ENCODE results near the gene IQCF5.
"Not testable (repeated sequence)": the region's sequence is repeated elsewhere in the genome, so short reads cannot be mapped to it uniquely, and the experiment has no call there.

The IQCF5 gene

GRCh38 chr3:51879937-51880336 is 4.5 kb upstream of the IQCF5 start:
- Mint-ChIP-seq H3K27ac (no peak overlapping the region), H3K27me3 (peaks cover 58% of the 10 kb centered on the region), H3K9me3 (no peaks in the 10 kb centered on the region), H3K36me3 (no peaks in the 10 kb centered on the region), H3K4me3 (no peak overlapping the region), H3K4me1 (no peaks in the 10 kb centered on the region)
- ATAC-seq = no peak

GRCh38 chr3:51876186-51876585 is 785 bp upstream of the IQCF5 start:
- ATAC-seq = no peak
- no peaks in the 10 kb centered on the region for H3K4me1 Mint-ChIP-seq
- no peaks in the 10 kb centered on the region for H3K9me3 Mint-ChIP-seq
- H3K36me3 Mint-ChIP-seq = no peaks in the 10 kb centered on the region
- H3K4me3 Mint-ChIP-seq = no peak overlapping the region
- no peak overlapping the region for H3K27ac Mint-ChIP-seq
- peaks cover 46% of the 10 kb centered on the region for H3K27me3 Mint-ChIP-seq

GRCh38 chr3:51874889-51875288 is 512 bp downstream of the IQCF5 start:
- Mint-ChIP-seq H3K4me1 (no peaks in the 10 kb centered on the region), H3K36me3 (no peaks in the 10 kb centered on the region), H3K4me3 (no peak overlapping the region), H3K9me3 (no peaks in the 10 kb centered on the region), H3K27me3 (peaks cover 40% of the 10 kb centered on the region), H3K27ac (no peak overlapping the region)
- ATAC-seq = no peak

GRCh38 chr3:51874411-51874810 is 990 bp downstream of the IQCF5 start:
- Mint-ChIP-seq H3K27me3 (peaks cover 40% of the 10 kb centered on the region), H3K4me3 (no peak overlapping the region), H3K36me3 (no peaks in the 10 kb centered on the region), H3K4me1 (no peaks in the 10 kb centered on the region), H3K27ac (no peak overlapping the region), H3K9me3 (no peaks in the 10 kb centered on the region)
- no peak for ATAC-seq

- H3K4me3 Mint-ChIP-seq = no peak overlapping the region
- H3K27ac Mint-ChIP-seq = no peak overlapping the region
- H3K9me3 Mint-ChIP-seq = no peaks in the 10 kb centered on the region
- H3K27me3 Mint-ChIP-seq = peaks cover 40% of the 10 kb centered on the region
- no peak for ATAC-seq
- no peaks in the 10 kb centered on the region for H3K36me3 Mint-ChIP-seq
- no peaks in the 10 kb centered on the region for H3K4me1 Mint-ChIP-seq
These were observed 1.5 kb downstream of the IQCF5 start for GRCh38 chr3:51873876-51874275.

GRCh38 chr3:51873253-51873766 is 2.1 kb downstream of the IQCF5 start:
- no peaks in the 10 kb centered on the region for H3K9me3 Mint-ChIP-seq
- peaks cover 40% of the 10 kb centered on the region for H3K27me3 Mint-ChIP-seq
- no peak overlapping the region for H3K27ac Mint-ChIP-seq
- no peaks in the 10 kb centered on the region for H3K36me3 Mint-ChIP-seq
- H3K4me1 Mint-ChIP-seq = no peaks in the 10 kb centered on the region
- no peak overlapping the region for H3K4me3 Mint-ChIP-seq
- ATAC-seq = no peak

- ATAC-seq = no peak
- Mint-ChIP-seq H3K36me3 (no peaks in the 10 kb centered on the region), H3K4me3 (no peak overlapping the region), H3K27ac (no peak overlapping the region), H3K4me1 (no peaks in the 10 kb centered on the region), H3K27me3 (peaks cover 27% of the 10 kb centered on the region), H3K9me3 (no peaks in the 10 kb centered on the region)
These were observed 6.1 kb downstream of the IQCF5 start for GRCh38 chr3:51869304-51869703.

GRCh38 chr3:51868896-51869295 is 6.5 kb downstream of the IQCF5 start:
- H3K36me3 Mint-ChIP-seq, H3K9me3 Mint-ChIP-seq, ATAC-seq, H3K4me3 Mint-ChIP-seq, H3K27ac Mint-ChIP-seq, H3K4me1 Mint-ChIP-seq: not testable (repeated sequence)
- H3K27me3 Mint-ChIP-seq = peaks cover 27% of the 10 kb centered on the region

GRCh38 chr3:51862886-51863285 is 12.5 kb downstream of the IQCF5 start:
- no peak for ATAC-seq
- Mint-ChIP-seq H3K27me3 (peaks cover 9% of the 10 kb centered on the region), H3K4me1 (peaks cover 17% of the 10 kb centered on the region), H3K9me3 (peaks cover 3% of the 10 kb centered on the region), H3K27ac (no peak overlapping the region), H3K4me3 (no peak overlapping the region), H3K36me3 (no peaks in the 10 kb centered on the region)

GRCh38 chr3:51860703-51861665 is 14.4 kb downstream of the IQCF5 start, which contains the start of gene IQCF2:
IQCF2 (plus strand) TSS chr3:51861615; CDS start chr3:51861667, 52 bp downstream.
- peaks cover 3% of the 10 kb centered on the region for H3K9me3 Mint-ChIP-seq
- H3K27me3 Mint-ChIP-seq = peaks cover 9% of the 10 kb centered on the region
- peak within 1 kb of the TSS; percentile 11 for H3K4me3 Mint-ChIP-seq
- peak within 1 kb of the TSS; percentile 65 for H3K27ac Mint-ChIP-seq
- peak; percentile 92 for ATAC-seq
- peaks cover 17% of the 10 kb centered on the region for H3K4me1 Mint-ChIP-seq
- peaks cover 3% of the 10 kb centered on the region for H3K36me3 Mint-ChIP-seq

GRCh38 chr3:51855411-51855810 is 20.0 kb downstream of the IQCF5 start:
- not testable (repeated sequence) for ATAC-seq, H3K27ac Mint-ChIP-seq, H3K9me3 Mint-ChIP-seq, H3K36me3 Mint-ChIP-seq, H3K4me1 Mint-ChIP-seq, H3K4me3 Mint-ChIP-seq
- peaks cover 18% of the 10 kb centered on the region for H3K27me3 Mint-ChIP-seq

- H3K27ac Mint-ChIP-seq = no peak overlapping the region
- ATAC-seq = no peak
- H3K9me3 Mint-ChIP-seq = peaks cover 19% of the 10 kb centered on the region
- peaks cover 49% of the 10 kb centered on the region for H3K27me3 Mint-ChIP-seq
- peaks cover 6% of the 10 kb centered on the region for H3K36me3 Mint-ChIP-seq
- no peak overlapping the region for H3K4me3 Mint-ChIP-seq
- no peaks in the 10 kb centered on the region for H3K4me1 Mint-ChIP-seq
These were observed 30.3 kb downstream of the IQCF5 start for GRCh38 chr3:51845129-51845528.

- Mint-ChIP-seq H3K27me3 (peaks cover 27% of the 10 kb centered on the region), H3K9me3 (peaks cover 4% of the 10 kb centered on the region)
- ATAC-seq = no peak
These were observed 38.8 kb downstream of the IQCF5 start for GRCh38 chr3:51836606-51837005.

GRCh38 chr3:51830836-51831385 is 44.5 kb downstream of the IQCF5 start:
- Mint-ChIP-seq H3K27ac (no peak overlapping the region), H3K9me3 (peaks cover 12% of the 10 kb centered on the region), H3K36me3 (no peaks in the 10 kb centered on the region), H3K4me3 (no peak overlapping the region), H3K4me1 (no peaks in the 10 kb centered on the region), H3K27me3 (peaks cover 52% of the 10 kb centered on the region)
- peak; percentile 24 for ATAC-seq

More at GRCh38 chr3:51836606-51837005, 38.8 kb downstream of the IQCF5 start:
- Mint-ChIP-seq H3K27ac (no peak overlapping the region), H3K4me1 (no peaks in the 10 kb centered on the region), H3K36me3 (no peaks in the 10 kb centered on the region), H3K4me3 (no peak overlapping the region)

- no peak for ATAC-seq
- Mint-ChIP-seq H3K27ac (no peak overlapping the region), H3K36me3 (no peaks in the 10 kb centered on the region), H3K9me3 (peaks cover 12% of the 10 kb centered on the region), H3K4me3 (no peak overlapping the region), H3K27me3 (peaks cover 54% of the 10 kb centered on the region), H3K4me1 (no peaks in the 10 kb centered on the region)
These were observed 45.1 kb downstream of the IQCF5 start for GRCh38 chr3:51830345-51830744.

- no peaks in the 10 kb centered on the region for H3K36me3 Mint-ChIP-seq
- peaks cover 9% of the 10 kb centered on the region for H3K9me3 Mint-ChIP-seq
- H3K27me3 Mint-ChIP-seq = peaks cover 54% of the 10 kb centered on the region
- H3K4me1 Mint-ChIP-seq = no peaks in the 10 kb centered on the region
- H3K4me3 Mint-ChIP-seq = no peak overlapping the region
- no peak for ATAC-seq
- H3K27ac Mint-ChIP-seq = no peak overlapping the region
These were observed 47.1 kb downstream of the IQCF5 start for GRCh38 chr3:51828297-51828696.
